HL-60 (cell line): ENCODE data around the gene PRKRIP1.

Experiments
- CTCF ChIP-seq: IDR thresholded peaks from one replicate; pipeline ENCODE4 v1.5.1; 2011; ENCODE audit warnings: low read length, control low read depth, inconsistent platforms; ENCODE audit not compliant: insufficient read depth
- GABPA ChIP-seq: IDR thresholded peaks from 2 replicates; pipeline ENCODE4 v1.6.1; 2012; ENCODE audit warnings: low read depth
- POLR2AphosphoS5 ChIP-seq: IDR thresholded peaks from 2 replicates; pipeline ENCODE4 v1.6.1; 2012; ENCODE audit warnings: low read depth
- REST ChIP-seq: IDR thresholded peaks from 2 replicates; pipeline ENCODE4 v1.6.1; 2012; ENCODE audit warnings: low read depth; ENCODE audit not compliant: insufficient replicate concordance

DNA sequence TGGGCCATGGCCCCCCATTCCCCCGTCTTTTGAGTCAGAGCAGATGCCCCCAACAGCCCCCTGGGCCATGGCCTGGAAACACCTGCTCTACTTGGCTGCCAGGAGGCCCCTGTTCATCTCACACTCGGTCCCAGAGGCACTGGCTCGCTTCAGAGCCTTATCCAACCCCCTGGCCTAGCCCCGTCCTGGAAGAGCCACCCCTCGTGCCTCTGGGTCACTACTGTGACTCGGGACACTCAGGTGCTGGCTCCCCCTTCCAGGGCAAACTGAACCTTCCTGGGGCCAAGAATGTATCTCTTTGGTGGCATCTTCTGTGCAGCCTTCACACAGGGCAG is 75.6 kb downstream of the PRKRIP1 start:
- TF ChIP-seq CTCF (no peak), POLR2AphosphoS5 (no peak; the same call in 1 of the 2 replicates), REST (no peak), GABPA (no peak)
